HG02610 (cell line): Measurements from ENCODE around the gene PLCB4.
"Not testable (repeated sequence)": the region's sequence is repeated elsewhere in the genome, so short reads cannot be mapped to it uniquely, and the experiment has no call there.

ENCODE experiments used
- ATAC-seq: cut with Tn5 transposase; IDR thresholded peaks from one replicate; pipeline ENCODE4 v1.9.1; 2021; ENCODE audit warnings: mild to moderate bottlenecking, moderate library complexity; ENCODE audit not compliant: unreplicated experiment

Gene PLCB4

GRCh38 chr20:9140162-9140760 is 71.4 kb downstream of the PLCB4 start:
- ATAC-seq = no peak

DNA sequence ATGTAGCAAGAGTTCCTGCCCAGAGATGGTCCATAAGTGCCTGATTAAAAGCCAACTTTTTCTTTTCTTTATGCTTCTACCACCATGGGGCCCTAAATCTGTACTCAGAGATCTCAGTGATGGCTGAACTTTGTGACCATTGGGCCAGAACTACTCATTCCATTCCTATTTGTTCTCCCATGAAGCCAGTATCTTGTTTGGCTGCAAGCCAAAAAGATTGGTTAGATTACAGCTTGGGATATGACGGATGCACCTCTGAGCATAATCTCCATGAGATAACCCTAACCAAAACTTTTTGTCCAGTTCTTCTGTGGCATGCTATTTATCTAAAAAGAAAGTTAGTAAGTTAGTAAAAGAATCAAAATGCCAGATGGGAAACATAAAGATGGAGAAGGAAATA is 72.2 kb downstream of the PLCB4 start:
- ATAC-seq = no peak

DNA sequence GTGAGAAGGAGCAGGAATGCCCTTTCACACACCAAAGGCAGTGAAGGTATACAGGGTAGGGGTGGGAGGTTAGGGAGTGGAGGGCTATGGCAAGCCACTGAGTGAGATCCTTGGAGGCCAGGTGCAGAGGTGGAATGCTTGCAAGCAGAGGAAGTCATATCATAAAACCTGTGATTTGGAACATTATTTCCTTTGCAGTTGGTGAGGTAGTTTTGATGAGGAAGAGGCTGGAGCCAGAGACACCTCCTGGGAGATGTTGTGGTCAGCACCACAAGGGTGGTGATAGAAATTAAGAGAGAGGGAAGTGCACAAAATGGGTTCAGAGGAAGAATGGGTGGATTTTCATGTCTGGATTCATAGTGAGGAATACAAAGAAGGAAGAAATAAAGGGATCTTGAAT is 73.0 kb downstream of the PLCB4 start:
- ATAC-seq = no peak

DNA sequence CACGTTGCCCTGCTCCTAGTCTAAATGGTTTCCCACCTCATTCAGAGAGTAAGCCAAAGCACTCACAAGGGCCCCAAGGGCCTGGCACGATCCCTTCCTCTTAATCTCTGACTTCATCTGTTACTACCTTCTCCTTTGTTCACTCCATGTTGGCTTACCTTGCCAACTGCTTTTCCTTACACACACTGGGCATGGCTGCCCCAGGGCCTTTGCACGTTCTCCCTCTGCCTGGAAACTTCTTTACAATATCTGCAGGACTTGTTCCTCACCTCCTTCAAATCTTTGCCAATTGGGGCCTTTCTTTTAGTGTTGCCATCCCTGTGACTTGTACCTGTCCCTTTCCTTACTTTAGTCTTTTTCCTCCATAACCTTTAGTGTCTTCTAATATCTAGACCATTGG is 73.9 kb downstream of the PLCB4 start:
- no peak for ATAC-seq

GRCh38 chr20:9143926-9144325 is 75.0 kb downstream of the PLCB4 start:
- no peak for ATAC-seq

- ATAC-seq = no peak
Observed at GRCh38 chr20:9144643-9145042, 75.8 kb downstream of the PLCB4 start.

GRCh38 chr20:9145142-9145541 is 76.3 kb downstream of the PLCB4 start:
- ATAC-seq = no peak

- ATAC-seq = no peak
Observed at GRCh38 chr20:9146649-9147048, 77.8 kb downstream of the PLCB4 start.

DNA sequence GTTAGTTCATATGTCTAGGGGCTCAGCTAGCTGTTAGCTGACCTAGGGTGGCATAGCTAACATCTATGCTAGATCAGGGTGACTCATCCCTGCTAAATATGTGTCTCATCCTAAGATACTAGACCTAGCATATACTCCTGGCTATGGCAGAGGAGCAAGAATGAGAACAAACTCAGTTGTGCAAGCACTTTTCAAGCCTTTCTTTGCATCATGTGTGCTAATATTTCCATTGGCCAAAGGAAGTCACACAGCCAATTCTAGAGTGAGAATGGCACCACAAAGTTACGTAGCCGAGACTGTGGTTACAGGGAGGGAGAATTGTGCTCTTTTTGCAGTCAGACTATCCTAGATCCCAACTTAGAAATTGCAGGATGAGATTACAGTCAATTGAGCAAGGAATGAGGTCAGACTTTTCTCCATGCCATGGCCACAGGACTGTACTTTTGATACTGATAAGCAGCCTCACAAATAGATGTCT is 78.7 kb downstream of the PLCB4 start:
- ATAC-seq = no peak

- no peak for ATAC-seq
Observed at GRCh38 chr20:9148291-9148690, 79.4 kb downstream of the PLCB4 start.

- ATAC-seq = no peak
Observed at GRCh38 chr20:9149087-9149486, 80.2 kb downstream of the PLCB4 start.

DNA sequence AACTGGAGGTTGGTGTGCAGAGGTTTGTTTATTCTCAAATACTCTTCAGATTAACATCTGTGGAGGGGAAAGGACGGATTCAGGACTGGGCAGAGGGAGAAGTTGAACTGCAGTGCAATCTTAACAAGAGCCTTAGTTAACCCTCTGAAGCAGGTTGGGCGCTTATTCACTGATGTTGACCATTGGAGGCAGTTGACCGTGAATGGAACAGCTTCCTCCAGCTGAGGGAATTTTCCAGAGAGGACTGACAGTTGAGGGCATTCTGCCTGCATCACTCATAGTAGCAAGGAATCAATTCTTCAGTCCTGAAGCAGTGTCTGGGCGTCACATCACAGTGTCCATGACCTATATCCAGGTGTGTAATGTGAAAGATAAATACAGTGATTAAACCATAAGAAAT is 80.9 kb downstream of the PLCB4 start:
- ATAC-seq = no peak

DNA sequence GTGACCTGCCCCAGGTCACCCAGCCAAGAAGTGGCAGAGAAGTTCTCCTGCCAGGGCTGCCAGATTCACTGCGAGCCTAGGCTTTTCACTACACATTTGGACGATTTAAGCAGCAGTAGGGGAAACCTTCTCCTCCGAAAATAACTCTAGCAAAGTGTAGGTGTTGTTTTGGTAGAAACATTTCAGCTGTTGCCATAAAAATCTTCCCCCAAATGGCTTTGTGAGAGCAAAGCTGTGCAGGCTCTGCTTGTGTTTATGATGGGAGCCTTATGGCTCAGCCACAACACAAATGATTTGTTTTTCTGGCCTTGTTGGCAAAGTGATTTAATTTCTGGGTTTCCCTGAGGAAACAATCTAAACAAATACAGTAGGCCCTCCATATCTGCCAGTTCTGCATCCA is 81.8 kb downstream of the PLCB4 start:
- no peak for ATAC-seq

DNA sequence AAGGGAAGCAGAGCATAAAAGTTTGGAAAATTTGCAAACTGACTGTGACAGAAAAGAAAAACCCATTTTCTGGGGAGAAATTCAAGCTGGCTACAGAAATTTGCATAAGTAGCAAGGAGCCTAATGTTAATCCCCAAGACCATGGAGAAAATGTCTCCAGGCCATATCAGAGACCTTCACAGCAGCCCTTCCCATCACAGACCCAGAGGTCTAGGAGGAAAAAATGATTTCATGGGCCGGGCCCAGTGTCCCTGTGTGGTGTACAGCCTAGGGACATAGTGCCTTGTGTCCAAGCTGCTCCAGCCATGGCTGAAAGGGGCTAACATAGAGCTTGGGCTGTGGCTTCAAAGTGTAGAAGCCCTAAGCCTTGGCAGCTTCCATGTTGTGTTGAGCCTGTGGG is 83.3 kb downstream of the PLCB4 start:
- ATAC-seq = not testable (repeated sequence)

- ATAC-seq = no peak
Observed at GRCh38 chr20:9154464-9155024, 85.7 kb downstream of the PLCB4 start.

DNA sequence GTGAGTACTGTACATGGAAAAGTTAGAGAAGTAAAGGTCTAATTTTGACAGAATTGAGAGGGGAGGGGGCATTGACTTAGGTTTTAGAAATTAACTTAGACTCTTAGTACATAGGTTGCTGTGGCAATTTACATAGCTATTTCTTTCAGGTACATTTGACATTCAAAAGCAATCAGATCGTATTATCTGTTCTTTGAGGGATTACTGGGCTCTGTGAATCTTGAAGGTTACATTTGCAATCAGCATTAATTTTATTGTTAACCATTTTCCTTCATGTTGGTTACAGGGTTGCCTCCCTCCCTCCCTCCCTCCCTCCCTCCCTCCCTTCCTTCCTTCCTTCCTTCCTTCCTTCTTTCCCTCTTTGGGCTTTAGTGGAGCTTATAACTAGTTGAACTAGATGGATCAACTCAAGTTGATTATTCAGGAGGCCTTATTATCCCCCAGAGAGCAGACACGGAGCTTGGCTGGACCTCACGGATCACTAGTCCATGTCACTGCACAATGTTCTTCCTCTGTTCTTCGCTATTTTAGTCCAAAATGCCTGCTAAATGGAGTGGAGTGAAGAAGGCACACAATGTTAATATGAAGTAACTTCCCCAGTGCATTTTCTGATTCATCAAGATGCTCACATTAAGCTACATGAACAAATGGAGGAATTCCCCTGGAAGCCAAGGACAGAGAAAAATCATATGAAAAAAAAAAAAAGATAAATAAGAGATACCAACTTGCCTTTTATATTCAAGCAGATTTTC is 87.8 kb downstream of the PLCB4 start:
- ATAC-seq = no peak

DNA sequence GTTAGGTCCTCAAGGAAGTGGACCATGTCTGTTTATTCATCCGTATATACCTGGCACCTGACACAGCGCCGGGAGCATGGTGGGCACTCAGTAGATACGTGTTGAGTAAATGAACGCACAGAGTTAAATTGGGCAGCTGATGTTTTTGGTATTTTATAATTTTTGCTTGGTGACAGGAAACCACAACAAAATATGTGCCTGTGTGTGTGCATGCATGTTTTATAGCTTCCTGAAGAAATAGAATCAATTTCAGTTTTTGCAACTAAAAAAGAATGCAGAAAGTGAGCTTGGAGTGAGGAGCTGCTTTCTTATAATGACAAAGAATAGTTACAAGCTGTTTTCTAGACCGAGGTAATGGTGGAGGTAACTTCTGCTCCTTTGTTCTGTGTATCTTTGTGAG is 91.4 kb downstream of the PLCB4 start:
- ATAC-seq = no peak

GRCh38 chr20:9160757-9161156 is 91.9 kb downstream of the PLCB4 start:
- no peak for ATAC-seq

DNA sequence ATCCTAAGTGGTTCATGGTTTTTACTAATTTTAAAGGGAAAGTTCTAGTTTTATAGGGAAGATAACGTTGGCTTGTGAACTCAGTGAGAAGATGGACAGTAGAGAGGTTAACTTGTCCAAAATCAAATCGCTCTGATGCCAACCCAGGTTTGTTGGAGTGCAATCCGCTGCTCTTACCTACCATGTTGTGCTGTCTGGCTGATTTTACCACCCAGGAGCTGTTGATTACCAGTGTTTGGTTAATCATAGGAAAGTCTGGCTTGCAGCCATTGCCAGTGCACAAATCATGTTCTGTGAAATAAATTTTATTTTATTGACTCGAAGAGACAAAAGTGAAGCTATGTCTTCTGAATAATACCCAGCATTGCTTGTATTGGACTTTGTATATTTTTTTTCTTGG is 92.4 kb downstream of the PLCB4 start:
- no peak for ATAC-seq

DNA sequence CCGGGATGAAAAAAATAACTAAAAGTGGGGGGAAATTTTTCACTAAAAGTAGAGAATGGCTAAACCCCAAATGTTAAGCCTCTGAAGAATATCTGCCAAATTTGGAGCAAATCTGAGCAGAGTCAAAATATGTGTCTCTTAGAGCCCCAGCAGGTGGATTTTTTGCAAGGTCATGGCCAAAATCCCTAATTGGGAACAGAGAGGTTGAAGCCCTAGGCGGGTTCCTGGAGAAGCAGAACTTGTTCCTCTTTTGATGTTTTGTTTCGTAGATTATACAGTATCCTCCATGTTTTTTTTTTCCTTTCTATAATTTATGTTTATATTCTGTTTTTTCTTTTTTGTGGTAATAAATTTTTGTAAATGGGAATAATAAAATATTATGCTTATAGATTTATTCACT is 94.4 kb downstream of the PLCB4 start:
- ATAC-seq = no peak

- ATAC-seq = no peak
Observed at GRCh38 chr20:9163995-9164394, 95.1 kb downstream of the PLCB4 start.

DNA sequence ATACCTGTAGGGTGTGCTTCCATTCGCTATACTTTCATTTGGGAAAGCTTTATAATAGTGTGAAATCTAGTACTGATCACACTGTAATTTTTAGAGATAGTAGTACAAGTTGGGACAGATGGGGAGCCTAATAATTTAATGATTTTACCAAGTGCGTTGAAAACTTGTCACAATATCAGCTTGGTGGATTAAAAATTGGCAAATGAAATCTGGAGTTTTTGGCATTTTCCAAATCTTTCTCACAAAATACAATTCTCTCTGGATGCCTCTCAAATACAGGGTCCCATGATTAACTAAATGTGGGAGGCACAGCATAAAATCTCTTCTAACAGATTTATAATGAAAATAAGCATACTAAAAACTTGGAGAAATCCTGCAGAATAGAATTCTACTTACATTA is 96.4 kb downstream of the PLCB4 start:
- no peak for ATAC-seq
